Measurements from ENCODE around the gene IPO11.
A peak's percentile ranks its signal among the peaks of the same experiment; 100 is the strongest.

Gene IPO11

DNA sequence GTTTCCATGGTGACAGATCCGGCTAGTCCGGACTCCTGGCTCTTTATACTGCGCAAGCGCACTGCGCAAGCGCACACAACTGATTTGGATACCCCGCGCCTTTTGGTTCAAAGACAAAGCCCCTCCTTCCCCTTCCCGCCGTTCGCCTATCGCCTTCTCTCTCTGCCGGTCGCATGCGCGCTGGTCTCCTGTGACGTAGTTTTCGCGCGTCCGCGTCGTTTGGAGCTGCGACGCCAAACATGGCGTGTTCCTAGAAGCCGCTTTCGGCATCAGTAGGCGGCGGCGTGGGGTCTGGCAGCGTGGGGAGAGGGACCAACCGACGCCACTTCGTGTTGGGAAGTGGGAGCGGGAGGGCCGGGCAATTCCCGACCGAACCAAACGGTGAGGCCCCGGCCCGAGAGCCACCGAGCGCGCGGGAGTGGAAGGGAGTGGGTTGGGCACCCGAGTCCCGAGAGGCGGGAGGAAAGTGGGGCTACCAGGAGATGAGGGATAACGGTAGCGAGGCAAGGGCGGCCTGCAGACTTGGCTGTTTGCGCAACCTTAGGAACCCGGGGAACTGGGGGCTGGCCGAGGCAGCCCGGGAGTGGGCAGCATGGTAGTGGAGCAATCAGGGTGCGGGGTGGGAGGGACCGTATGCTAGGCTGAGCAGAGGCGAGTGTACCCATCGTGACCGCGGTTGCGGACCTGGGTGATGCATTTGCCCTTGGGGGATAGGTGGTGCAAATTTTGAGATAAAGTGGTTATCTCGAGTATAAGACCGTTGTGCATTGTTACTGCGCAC lies at the start of gene IPO11:
TSS of gene IPO11 (plus strand) at position 215 of the 781 bp plus-strand sequence. CDS start 24,517 bp downstream, outside the sequence.
- DNase-seq = peak; percentile 99

GRCh38 chr5:62369039-62369438 lies 43.5 kb upstream of the IPO11 start:
- no peak for DNase-seq

GRCh38 chr5:62371409-62371808 lies 41.2 kb upstream of the IPO11 start:
- DNase-seq = no peak

GRCh38 chr5:62372600-62372999 lies 40.0 kb upstream of the IPO11 start:
- DNase-seq = no peak

DNA sequence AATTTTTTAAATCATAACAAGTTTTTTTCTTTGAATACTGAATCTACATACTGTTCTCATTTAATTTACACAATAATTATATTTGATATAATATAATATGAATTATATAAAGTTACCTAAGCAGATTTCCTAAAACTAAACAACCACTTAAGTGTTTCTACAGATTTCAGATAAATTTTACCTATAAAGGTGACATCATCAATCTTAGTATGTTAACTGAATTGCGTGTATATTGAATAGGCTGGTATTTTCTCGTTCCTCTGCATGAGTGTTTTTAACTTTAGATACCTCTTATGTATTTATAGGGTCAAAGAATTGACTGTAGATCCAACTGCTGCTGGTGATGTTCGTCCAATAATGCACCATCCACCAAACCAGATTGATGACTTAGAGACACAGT lies 39.2 kb upstream of the IPO11 start:
- no peak for DNase-seq

- no peak for DNase-seq
Measured at GRCh38 chr5:62374090-62374489, 38.5 kb upstream of the IPO11 start.

DNA sequence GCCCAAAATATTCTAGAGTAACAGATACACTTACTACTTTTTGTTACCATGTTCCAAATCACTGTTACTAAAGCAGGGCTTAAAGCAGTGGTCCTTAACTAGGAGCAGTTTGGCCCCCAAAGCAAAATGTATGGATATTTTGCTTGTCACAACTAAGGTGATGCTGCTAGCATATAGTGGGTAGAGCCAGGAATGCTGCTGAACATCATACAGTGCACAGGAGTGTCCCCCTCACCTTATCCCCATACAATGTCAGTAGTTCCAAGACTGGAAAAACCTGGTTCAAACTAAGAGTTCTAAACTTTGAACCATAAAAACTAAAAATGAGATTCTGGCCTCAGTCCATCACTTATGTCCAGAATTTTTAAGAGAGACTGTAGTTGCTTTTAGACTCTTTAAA lies 36.9 kb upstream of the IPO11 start:
- DNase-seq = no peak

- DNase-seq = no peak
Measured at GRCh38 chr5:62376064-62376463, 36.5 kb upstream of the IPO11 start.

DNA sequence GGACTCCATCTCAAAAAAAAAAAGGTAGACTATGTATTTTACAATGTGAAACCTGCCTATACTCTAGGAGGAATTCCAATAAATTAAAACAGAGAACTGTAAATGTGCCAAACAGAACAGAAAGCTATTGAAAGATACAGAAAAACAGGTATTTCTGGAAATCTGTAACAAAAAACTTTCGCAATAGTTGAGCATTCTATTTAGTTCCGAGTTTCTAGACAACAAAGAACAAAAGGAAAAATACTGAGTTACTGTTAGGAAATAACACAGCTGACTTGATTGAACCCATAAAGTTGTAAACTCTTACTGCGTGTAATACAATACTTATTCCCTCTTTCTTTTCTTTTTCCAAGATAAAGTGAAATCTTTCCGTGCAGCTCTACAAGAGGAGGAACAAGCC lies 27.4 kb upstream of the IPO11 start:
- DNase-seq = no peak

DNA sequence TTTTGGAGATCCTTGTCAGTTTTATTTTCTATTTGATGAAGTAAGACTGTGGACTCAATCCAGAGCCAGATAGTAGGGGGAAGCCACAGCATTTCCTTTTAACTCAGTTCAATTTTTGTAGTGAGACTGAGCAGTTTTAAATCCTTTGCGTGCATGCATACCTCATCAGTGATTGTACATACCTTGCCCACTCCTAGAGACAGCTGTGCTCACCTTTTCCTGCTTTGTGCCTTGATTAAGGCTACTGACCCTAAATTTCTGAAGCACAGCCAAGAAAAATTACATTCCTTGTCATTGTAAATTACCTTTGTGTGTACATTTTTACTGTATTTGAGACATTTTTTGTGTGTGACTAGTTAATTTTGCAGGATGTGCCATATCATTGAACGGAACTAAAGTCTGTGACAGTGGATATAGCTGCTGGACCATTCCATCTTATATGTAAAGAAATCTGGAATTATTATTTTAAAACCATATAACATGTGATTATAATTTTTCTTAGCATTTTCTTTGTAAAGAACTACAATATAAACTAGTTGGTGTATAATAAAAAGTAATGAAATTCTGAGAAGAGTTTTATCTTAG lies 26.7 kb upstream of the IPO11 start:
- no peak for DNase-seq

DNA sequence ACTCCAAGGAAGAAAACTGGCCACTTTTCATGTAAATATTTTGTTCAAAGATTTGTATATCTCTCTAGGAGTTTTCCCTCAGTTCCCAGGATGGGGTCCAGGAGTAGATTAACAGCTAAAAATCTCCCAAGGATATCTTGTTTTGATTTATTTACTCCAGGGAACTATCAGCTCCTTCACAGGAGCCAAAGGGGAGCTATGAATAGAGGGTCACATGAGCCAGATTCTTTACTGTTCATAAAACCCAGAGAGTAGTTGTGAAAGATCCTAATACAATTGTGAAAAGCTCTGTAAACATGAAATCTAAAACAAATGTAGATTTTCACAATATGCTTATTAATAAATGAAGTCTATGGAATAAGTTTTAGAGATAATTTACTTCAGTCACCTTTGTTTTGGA lies 25.7 kb upstream of the IPO11 start:
- no peak for DNase-seq

DNA sequence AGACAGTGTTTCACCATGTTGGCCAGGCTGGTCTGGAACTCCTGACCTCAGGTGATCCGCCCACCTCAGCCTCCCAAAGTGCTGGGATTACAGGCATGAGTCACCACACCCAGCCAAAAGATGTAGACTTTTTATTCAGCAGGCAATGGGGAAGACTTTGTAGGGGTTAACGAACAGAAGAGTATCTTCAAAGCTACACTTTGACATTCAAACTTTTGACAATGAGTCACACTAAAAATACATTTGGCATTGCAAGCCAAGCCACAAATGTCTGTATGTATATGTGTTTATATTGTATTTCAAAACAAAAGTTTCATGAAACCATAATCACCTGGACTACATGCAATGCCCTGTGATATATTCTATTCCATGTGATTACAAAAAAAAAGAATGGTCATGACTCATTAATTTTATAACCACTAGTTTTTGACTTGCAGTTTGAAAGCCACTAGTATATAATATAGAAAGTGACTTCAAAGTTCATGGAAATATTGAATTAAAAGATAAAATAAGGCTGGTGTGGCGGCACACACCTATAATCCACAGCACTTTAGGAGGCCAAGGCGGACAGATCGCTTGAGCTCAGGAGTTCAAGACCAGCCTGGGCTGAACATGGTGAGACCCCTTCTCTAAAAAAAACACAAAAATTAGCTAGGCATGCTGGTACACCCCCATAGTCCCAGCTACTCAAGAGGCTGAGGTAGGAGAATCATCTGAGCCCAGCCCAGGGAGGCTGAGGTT lies 17.2 kb upstream of the IPO11 start:
- no peak for DNase-seq

DNA sequence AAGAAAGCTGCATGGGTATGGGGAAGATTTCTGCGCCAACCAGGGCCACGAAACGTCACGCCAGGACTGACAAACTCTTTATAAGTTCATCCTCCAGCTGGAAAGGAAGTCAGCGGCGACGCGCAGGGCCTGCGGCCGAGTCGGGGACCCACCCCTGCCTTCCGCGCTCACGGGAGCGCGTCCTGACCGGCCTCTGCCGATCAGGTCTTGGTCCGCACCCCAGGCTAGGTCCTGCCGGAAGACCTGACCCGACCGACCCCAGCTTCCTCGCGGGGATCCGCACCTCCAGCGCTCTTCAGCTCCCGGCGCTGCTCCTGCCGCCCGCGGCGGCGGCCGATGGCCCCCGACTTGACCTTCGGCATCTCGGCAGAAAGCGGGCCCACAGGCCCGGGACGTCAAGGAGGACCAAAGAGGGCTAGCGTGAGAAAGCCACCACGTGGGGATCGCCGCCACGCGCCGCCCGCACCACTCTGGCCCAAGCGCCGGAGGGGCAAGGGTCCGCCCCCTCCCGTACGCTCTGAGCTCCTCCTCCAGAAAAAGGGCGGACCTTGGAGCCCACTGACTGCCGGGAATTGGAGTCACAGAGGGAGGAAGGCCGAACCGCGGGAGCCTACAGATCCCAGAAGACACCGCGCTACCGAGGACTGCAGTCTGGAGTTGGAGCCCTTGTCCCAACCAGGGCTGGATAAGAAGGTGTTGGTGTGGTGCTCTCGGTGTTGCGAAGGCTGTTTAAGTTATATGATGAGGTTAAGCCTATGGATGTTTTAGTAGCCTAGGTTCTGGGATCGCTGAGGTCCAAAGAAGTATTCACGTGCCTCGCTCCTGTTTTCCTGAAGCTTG lies 8.9 kb upstream of the IPO11 start, which contains the start of gene DIMT1:
TSS of gene DIMT1 (minus strand) at position 495 of the 840 bp plus-strand sequence. CDS start at position 362, 133 bp downstream.
- peak; percentile 93 for DNase-seq

DNA sequence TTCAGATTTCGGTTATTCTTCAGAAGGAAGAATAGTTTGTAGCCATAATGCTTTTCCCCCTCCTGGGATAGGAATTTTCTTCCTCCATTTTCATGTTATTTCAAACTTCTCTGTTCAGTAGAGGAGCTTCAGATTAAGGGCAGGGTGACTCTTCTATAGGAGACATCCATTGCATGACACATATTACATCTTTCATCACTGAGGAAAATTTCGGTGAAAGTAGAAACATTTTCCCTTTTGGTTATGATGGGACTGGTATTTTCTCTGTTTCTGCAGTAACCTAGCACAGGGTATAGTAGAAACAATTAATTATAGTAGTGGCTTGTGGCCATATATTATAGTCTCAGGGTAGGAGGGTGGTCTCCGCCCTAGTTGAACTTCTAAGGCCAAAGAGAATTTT lies 1.1 kb downstream of the IPO11 start:
- DNase-seq = no peak

GRCh38 chr5:62418462-62419076 lies 6.0 kb downstream of the IPO11 start:
- DNase-seq = no peak

- DNase-seq = no peak
Measured at GRCh38 chr5:62419609-62420008, 7.0 kb downstream of the IPO11 start.

DNA sequence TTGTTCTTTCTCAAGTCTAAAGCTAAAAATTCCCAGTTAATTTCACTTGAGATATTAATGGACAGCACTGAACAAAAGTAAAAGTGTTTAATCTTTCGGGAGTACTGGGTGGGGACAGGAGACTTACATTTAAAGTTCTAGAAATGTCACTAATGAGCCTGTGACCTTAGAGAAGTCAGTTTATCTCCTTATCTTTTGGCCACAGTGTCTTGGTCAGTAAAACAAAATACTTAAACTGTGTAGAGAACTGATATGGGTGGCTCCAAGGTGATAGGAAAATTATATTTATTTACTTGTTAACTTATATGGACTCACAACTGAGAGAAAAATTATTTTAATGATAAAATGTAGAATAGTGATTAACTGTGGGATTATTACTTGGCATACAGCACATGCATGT lies 8.9 kb downstream of the IPO11 start:
- DNase-seq = no peak

GRCh38 chr5:62424763-62425162 lies 12.2 kb downstream of the IPO11 start:
- DNase-seq = no peak

DNA sequence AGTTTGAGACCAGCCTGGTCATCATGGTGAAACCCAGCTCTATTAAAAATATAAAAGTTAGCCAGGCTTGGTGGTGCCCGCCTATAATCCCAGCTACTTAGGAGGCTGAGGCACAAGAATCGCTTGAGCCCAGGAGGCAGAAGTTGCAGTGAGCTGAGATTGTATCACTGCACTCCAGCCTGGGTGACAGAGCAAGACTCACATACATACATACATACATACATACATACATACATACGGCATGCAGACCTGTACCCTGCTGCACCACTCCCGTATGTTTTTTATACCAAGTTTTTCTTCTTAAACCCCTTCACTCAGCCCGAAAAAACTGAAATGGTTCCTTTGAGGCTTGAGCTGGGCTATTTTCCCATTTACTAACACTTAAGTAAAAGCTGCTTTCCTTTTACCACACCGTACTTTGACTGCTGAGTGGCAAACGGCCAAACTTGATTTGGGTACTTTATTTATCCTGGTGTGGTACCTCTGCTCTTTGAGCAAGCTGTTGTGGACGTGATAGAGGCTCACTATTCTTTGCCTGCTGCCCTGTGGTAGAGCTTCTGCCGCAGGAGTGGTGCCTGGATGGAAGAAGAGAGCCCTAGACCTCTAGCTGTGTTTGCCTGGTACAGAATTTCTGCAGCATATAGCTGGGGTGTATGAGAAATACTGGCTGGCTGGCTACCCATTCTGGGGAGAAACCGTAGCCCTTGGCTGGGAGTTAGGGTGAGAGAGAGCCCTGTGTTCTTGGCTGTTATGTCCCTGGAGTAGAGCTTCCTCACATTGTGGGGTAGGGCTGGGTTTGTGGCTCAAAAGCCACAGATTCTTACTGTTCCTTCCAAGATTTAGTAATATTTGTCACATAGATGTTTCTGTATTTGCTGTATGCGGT lies 19.4 kb downstream of the IPO11 start:
- DNase-seq = no peak

DNA sequence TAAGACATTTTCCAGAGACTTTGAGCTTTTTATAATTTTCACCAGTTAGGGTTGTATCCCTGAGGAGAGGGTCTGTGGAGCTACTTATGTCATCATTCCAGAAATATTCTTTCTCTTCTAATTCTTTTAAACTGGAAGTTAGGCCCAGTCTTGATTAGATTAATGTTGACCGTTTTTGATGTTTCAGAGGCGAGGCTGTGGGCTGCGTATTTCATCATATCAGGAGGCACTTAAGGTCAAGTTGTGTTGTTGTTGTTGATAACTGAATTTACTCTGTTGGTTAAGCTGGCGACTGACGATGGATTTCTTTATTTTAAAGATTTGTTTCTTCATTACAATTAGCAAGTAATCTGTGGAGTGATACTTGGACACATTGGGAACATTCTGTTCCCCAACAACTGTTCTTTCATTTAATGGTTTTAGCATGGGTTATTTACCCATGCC lies 20.1 kb downstream of the IPO11 start:
- DNase-seq = no peak

- DNase-seq = no peak
Measured at GRCh38 chr5:62448528-62448927, 36.0 kb downstream of the IPO11 start.
